HG02852 (cell line): ENCODE results near the gene RRN3.
"Not testable (repeated sequence)": the region's sequence is repeated elsewhere in the genome, so short reads cannot be mapped to it uniquely, and the experiment has no call there.

Experiments used
- ATAC-seq: cut with Tn5 transposase; IDR thresholded peaks from one replicate; pipeline ENCODE4 v1.9.1; 2021; ENCODE audit warnings: mild to moderate bottlenecking, moderate library complexity; ENCODE audit not compliant: unreplicated experiment

RRN3 gene, protein sequence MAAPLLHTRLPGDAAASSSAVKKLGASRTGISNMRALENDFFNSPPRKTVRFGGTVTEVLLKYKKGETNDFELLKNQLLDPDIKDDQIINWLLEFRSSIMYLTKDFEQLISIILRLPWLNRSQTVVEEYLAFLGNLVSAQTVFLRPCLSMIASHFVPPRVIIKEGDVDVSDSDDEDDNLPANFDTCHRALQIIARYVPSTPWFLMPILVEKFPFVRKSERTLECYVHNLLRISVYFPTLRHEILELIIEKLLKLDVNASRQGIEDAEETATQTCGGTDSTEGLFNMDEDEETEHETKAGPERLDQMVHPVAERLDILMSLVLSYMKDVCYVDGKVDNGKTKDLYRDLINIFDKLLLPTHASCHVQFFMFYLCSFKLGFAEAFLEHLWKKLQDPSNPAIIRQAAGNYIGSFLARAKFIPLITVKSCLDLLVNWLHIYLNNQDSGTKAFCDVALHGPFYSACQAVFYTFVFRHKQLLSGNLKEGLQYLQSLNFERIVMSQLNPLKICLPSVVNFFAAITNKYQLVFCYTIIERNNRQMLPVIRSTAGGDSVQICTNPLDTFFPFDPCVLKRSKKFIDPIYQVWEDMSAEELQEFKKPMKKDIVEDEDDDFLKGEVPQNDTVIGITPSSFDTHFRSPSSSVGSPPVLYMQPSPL

GRCh38 chr16:15093955-15094827, at the start of gene RRN3:
RRN3 (minus strand) TSS chr16:15094272; CDS start chr16:15094233, 39 bp downstream.
- ATAC-seq, result peak; percentile 99

GRCh38 chr16:15143601-15144091, 49.6 kb upstream of the RRN3 start:
- not testable (repeated sequence) for ATAC-seq

GRCh38 chr16:15142891-15143600, 49.0 kb upstream of the RRN3 start:
- not testable (repeated sequence) for ATAC-seq

GRCh38 chr16:15142107-15142890, 48.2 kb upstream of the RRN3 start:
- not testable (repeated sequence) for ATAC-seq

DNA sequence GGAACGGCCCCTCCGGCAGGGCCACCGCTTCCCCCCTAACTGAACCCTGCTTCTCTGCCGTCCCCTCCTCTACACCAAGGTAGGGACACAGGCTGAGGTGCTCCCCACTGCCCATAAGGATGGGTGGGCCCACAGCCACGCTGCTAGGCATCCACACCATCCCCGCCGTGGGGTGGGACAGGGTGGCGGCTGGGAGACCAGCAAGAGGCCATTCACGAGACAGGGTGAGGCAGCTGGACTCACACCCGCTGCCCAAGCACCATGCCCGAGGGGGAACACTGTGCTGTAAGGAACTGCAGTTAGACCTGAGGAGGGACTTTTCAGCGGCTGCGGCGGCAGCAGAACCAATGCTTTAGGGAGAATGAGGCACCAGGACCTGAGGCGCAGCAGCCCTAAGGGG, 47.5 kb upstream of the RRN3 start:
- no peak for ATAC-seq

DNA sequence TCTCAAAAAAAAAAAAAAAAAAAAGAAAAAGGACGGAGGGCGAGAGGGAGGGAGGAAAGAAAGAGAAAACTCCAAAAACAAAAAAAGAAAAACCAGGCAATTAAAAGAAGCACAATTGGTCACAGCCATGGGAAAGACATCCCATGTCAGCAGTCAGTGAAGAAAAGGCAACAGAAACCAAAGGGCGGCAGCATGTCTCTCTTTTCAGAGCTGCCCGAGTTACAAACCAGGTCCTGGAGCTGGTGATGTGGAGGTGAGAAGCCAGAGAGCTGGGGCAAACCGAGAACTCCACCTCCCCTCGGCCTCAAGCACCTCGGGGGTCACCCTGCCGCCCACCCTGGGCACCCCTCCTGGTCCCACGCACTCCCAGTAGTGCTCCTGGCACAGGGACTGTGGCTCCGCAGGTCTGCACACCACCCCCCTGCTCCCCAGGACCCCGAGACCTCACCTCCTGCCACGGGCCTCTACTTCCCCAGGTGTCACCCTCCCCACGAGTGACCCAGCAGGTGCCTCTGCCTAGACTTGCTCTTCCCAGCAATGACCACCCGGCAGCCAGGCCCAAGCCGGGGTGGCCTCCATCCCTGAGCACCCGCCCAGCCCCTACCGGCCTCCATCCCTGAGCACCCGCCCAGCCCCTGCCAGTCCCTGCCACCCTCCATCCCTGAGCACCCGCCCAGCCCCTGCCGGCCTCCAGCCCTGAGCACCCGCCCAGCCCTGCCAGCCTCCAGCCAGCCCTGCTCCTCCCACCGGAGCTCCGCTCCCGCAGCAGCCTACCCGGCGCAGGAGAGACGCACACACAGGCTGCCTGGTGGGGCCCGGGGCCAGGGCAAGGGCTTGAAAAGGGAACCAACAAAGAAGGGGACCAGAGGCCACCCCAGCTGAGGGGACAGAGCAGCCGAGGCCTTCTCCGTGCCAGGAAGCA, 46.6 kb upstream of the RRN3 start:
- not testable (repeated sequence) for ATAC-seq

DNA sequence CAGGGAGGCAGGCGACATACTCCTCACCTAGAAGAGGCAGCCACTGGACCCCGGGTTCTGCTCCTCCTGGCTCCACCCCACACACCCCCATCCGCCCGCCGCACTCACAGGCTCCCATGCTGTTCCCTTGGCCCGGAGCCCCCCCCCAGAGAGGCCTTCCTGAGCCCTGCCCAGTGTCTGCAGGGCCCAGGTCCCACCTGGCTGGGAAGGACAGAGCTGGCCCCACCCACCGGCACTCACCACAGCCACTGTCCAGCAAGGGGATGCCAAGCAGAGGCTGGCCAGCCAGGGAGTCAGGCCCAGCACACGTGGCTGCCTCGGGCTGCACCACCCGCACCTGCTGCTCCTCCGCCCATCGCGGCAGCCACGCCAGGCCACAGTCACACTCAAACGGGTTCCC, 43.4 kb upstream of the RRN3 start:
- ATAC-seq, result not testable (repeated sequence)

GRCh38 chr16:15135483-15136360, 41.6 kb upstream of the RRN3 start:
- ATAC-seq, result not testable (repeated sequence)

- not testable (repeated sequence) for ATAC-seq
These were observed 40.8 kb upstream of the RRN3 start for GRCh38 chr16:15134752-15135482.

GRCh38 chr16:15133554-15133953, 39.5 kb upstream of the RRN3 start:
- ATAC-seq, result not testable (repeated sequence)

- not testable (repeated sequence) for ATAC-seq
These were observed 38.8 kb upstream of the RRN3 start for GRCh38 chr16:15132719-15133428.

DNA sequence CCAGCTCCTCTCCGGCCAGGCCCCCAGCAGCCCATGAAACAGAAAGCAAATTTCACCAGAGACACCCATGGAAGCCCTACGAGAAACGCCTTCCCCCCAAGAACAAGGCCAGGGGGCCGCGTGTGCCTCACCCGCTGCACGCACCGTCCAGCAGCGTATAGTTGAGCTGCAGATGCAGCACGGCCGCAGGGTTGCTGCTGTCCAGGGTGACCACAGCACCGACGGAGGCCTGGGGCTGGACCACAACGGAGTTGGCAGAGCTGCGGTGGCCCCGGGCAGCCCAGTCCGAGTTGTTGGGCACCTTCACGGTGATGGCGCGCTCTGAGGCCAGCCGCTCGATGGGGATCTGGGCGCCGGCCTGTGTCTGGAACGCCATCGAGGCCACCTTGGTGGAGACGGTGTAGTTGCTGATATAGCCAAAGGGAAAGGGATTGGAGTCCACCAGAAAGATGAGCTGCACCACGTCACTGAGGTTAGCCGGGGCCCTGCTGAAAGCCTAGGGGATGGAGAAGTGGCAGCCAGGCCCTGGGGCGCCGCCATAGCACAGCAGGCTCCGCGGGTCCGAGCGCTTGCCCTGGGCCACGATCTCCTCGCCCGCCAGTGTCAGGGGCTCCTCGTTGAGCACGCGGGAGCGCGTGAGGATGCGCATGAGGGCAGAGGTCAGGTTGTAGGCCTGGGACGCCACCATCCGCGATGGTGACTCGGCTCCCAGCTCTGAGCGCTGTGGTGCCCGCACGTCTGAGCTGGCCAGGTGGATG, 37.0 kb upstream of the RRN3 start:
- not testable (repeated sequence) for ATAC-seq

DNA sequence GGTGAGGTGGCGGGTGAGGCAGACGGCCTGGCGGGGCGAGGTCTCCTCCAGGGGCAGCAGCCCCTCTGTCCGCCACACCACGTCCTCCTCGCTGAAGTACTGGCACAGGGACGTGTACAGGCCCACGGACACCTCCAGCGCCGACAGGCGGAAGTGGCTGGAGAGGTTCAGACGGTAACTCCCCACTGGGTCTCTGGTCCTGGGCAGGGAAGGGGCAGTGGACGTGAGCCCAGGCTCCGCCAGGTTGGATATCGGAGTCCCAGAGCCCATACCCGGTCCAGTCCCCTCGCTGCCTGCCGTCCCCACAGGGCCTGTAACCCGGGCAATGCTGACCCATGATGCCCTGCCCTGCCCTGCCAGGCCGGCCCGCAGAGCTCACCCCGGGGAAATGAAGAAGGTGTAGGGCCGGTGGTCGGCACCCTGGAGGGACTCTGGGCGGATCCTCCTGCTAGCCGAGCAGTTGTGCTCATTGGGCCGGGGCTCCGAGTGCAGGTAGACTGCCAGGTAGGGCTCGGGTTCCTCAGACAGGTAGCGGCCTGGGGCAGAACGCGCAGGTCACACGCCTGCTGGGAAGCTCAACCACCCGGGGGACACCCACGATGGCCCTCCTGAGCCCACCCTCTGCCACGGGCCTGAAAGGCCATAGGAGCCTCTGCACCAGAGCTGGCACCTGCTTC, 36.3 kb upstream of the RRN3 start:
- ATAC-seq, result not testable (repeated sequence)

GRCh38 chr16:15127641-15128425, 33.8 kb upstream of the RRN3 start:
- ATAC-seq, result not testable (repeated sequence)
